Bronchial epithelial cell (primary cell): Measurements from ENCODE around the gene RPL19. TPM values are rescaled to one million over a fixed set of nuclear protein-coding genes. Genes with fewer than 3 reads are reported as not detected.

Experiments used
- DNase-seq: peaks from one replicate; pipeline ENCODE4 v3.0.0-alpha.2; 2010; ENCODE audit warnings: low read depth
- FAIRE-seq: peaks from 2 replicates; lab custom pipeline; 2011; peaks lifted over from hg19 to GRCh38; lab: Jason Lieb, UNC
- H3K27me3 ChIP-seq: 2 replicates; pipeline ENCODE4 v1.5.1; 2011; ENCODE audit warnings: low read length; ENCODE audit not compliant: control insufficient read depth, insufficient read depth
- H3K36me3 ChIP-seq: 2 replicates; pipeline ENCODE4 v1.5.1; 2011; ENCODE audit warnings: low read length; ENCODE audit not compliant: control insufficient read depth, insufficient read depth
- H3K4me3 ChIP-seq: 2 replicates; pipeline ENCODE4 v1.5.1; 2011; ENCODE audit warnings: mild to moderate bottlenecking, low read depth, low read length, control low read depth
- total RNA-seq: library from RNA; depleted of rRNA; stranded (reverse); fragments of >200 nt; gene quantifications from 2 replicates; pipeline ENCODE4 v1.2.1, GENCODE V29; 2014
- TF ChIP-seq, protein P1 (sequence below): IDR thresholded peaks from 2 replicates; pipeline ENCODE4 v1.5.1; 2011; ENCODE audit warnings: mild to moderate bottlenecking, moderate library complexity, low read length, control low read depth, inconsistent platforms; ENCODE audit not compliant: insufficient read depth, severe bottlenecking

Gene RPL19
- total RNA-seq, 1 donor from 2014 or later, result 3,067 TPM

DNA sequence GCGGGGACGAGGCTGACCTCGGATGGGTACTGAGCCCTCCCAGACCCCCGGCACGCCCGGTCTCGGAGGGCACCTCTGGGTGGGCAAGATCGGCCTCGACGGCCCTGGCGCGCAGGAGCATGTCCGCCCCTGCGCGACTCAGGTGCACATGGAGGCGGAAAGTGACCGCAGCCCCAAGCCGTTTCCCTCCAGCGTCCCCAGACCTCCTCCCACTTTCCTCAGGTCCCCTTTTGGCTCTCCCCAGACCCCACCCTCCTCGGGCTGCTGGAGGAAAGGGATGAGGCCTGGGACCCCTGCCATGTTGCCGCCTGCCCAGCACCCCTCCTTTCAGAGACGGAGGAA lies 10.0 kb downstream of the RPL19 start:
- Histone ChIP-seq H3K27me3 (no peaks in the 10 kb centered on the region), H3K36me3 (no peaks in the 10 kb centered on the region), H3K4me3 (peak overlapping the region; percentile 23)
- FAIRE-seq (no peak), DNase-seq (no peak)
- TF ChIP-seq, protein P1, sequence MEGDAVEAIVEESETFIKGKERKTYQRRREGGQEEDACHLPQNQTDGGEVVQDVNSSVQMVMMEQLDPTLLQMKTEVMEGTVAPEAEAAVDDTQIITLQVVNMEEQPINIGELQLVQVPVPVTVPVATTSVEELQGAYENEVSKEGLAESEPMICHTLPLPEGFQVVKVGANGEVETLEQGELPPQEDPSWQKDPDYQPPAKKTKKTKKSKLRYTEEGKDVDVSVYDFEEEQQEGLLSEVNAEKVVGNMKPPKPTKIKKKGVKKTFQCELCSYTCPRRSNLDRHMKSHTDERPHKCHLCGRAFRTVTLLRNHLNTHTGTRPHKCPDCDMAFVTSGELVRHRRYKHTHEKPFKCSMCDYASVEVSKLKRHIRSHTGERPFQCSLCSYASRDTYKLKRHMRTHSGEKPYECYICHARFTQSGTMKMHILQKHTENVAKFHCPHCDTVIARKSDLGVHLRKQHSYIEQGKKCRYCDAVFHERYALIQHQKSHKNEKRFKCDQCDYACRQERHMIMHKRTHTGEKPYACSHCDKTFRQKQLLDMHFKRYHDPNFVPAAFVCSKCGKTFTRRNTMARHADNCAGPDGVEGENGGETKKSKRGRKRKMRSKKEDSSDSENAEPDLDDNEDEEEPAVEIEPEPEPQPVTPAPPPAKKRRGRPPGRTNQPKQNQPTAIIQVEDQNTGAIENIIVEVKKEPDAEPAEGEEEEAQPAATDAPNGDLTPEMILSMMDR, result no peak

DNA sequence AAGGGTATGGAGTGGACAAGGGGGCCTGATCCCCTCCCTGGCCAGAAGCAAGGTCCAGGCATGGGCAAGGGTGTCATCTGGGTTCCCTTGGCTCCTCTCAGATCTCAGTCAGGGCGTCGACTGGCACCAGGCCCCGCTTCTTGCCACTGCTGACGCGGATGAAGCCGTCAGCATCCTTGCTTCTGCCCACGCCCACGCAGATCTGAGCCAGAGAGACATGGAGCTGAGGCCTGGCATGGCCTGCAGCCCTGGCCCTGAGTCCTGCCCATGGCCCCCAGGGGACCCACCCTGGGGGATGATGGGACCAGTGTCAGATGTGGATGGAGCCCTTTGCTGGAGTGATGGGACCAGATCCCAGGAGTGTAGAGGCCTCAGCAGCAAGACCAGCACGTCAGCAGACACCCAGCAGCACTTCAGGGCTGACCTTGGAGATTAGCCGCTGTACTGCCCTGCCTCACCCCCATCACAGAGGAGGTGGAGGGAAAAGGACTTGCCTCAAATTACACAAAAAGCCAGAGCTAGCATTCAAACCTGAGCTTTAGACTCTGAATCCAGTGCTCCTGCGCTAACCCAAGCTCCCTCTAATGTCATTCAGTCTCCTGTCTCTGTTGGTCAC lies 12.2 kb downstream of the RPL19 start:
- Histone ChIP-seq H3K4me3 (no peak overlapping the region), H3K36me3 (no peaks in the 10 kb centered on the region), H3K27me3 (no peaks in the 10 kb centered on the region)
- FAIRE-seq (no peak), DNase-seq (no peak)
- TF ChIP-seq, protein P1, result no peak

DNA sequence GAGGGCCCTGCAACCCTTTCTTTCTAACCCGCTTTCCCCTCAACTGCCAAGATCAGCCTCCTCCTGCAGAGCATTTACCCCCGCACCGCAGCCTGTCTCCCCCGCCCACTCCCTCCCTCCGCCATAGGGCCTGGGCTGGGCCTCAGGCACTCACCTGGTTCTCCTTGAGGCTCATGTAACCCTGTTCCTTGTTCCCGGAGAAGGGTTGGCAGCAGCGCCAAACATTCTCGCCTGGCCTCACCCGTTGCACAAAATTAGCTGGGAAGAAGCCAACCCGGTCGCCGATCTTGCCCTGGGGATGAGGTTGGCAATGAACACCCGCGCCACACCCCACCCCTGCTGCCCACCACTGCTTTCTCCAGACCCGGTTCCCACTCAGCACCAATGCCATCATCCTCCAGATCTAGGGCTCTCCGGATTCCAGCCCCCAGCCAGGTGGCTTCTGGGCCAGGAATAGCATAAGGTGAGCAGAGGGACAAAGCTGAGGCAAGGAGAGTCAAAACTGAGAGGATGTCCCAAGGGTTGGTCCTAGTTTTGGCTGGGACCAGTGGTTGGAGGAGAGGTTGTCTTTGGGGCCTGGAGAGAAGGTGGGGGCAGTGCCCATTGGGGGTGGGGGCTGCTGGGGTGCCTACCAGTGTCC lies 12.9 kb downstream of the RPL19 start:
- TF ChIP-seq, protein P1, result no peak
- Histone ChIP-seq H3K27me3 (no peaks in the 10 kb centered on the region), H3K36me3 (no peaks in the 10 kb centered on the region), H3K4me3 (no peak overlapping the region)
- no peak for FAIRE-seq
- DNase-seq, result peak; percentile 22

DNA sequence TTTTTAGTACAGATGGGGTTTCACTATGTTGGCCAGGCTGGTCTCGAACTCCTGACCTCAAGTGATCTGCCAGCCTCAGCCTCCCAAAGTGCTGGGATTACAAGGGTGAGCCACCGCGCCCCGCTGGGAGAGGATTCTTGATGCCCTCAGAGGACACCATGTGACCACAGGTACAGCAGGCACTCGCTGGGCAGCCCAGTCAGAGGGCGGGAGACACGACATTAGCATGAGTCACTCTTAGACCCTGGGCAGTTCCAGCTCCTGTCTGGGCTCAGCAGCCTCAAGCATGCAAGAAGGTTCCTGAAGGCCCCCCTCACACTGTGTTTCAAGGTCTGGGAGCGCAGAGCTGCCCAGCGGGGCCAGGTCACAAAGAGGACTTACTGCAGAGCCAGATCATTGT lies 13.8 kb downstream of the RPL19 start:
- DNase-seq (peak; percentile 59), FAIRE-seq (no peak)
- TF ChIP-seq, protein P1, result no peak
- Histone ChIP-seq H3K36me3 (no peaks in the 10 kb centered on the region), H3K4me3 (no peak overlapping the region), H3K27me3 (no peaks in the 10 kb centered on the region)

DNA sequence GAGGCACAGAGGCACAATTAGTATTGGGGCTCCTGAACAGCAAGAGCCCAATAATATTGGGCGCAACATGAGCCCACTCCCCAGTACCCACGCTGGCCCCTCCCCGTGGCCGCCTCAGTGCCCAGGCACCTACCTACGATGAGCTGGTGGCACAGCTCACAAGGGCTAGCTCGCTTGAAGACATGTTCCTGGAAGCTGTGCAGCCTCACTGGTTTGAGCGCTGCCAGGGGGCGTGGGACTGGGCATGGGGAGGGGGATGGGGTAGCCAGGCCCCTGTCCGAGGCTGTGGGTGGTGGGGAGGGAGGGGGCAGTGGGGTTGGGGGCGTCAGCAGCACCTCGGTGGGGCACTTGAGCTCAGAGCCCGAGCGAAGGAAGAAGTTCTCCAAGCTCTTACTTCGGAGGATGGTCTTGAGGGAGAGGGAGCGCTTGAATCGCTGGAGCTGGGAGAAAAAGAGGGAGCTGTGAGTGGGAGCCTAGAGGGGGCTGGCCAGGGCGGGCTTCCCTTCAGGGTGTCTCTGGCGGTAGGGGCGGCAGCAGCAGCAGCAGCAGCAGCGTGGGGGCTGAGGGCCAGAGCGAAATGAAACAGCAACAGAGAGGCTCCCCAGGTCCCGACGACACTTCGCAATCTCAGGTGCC lies 17.8 kb downstream of the RPL19 start:
- Histone ChIP-seq H3K27me3 (no peaks in the 10 kb centered on the region), H3K36me3 (no peaks in the 10 kb centered on the region), H3K4me3 (no peak overlapping the region)
- DNase-seq (no peak), FAIRE-seq (no peak)
- TF ChIP-seq, protein P1, result no peak

DNA sequence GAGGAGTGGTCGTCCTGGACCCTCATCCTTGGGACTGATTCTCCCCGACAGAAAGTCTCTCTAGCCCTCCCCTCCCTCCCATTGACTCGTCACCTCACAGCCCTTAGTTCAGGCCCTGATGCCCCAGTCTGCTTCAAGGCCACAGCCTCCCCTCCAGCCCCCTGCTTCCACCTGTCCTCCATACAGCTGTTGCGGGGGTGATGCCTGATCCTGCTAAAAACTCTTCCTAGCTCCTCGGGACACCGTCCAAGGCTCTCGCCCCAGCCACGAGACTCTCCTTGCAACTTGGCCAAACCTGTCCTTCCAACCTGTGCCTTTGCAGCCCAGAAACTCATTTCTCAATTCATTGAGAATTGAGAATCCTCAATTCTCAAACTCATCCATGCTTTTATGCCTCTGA lies 18.8 kb downstream of the RPL19 start:
- Histone ChIP-seq H3K36me3 (no peaks in the 10 kb centered on the region), H3K27me3 (peaks cover 6% of the 10 kb centered on the region), H3K4me3 (no peak overlapping the region)
- TF ChIP-seq, protein P1, result no peak
- DNase-seq (no peak), FAIRE-seq (no peak)
